ENCODE measurements around the gene SLC25A21.
"Not testable (repeated sequence)": the region's sequence is repeated elsewhere in the genome, so short reads cannot be mapped to it uniquely, and the experiment has no call there.

Gene SLC25A21

DNA sequence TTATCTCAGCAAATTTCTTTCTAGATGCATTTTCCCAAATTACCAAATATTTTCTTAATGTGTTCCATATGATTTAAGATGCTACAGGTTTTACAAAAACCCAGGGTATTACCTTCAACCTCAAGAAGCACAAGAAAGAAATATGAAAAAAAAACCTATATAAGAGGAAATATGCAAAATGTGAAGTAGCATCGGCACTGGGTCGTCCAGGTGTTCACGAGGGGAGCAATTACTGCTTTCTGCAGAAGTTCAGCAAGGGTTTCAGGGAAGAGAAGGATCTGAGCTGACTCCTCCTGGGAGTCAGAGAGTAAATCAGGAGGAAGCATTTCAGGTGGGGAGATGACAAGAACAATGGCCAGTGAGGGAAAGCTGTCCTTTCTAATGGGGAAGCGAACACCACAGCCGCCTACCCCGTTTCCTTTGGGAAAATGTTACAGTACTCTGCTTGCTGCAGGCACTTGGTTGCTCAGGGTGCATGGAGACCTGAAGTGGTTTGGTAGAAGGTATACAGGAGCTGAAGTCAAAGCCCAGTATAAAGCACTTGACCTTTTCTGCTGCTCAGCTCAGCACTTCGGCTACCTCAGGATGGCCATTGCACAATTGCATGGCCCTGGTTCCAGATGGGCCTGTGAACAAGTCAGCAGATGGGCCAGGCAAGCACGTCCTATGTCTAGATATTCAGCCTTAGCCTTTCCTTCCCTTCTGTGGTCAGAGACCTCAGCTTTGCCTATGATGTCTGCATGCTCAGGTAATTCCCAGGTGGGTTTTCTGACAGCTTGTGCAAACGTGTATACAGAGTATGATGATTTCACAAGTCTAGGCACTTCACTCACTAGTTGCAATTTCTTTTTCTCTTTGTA lies 355.1 kb downstream of the SLC25A21 start:
- DNase-seq: no peak

DNA sequence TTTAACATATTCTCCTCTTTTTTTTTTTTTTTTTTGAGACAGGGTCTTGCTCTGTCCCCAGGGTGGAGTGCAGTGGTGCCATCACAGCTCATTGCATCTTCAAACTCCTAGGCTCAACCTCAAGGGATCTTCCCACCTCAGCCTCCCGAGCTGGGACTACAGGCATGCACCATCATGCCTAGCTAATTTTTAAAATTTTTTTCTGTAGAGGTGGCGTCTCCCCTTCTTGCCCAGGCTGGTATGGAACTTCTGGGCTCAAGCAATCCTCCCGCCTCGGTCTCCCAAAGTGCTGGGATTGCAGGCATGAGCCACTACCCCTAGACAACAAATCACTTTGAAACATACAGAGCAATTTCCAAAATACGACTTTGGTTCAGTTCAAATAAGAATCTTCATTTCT lies 355.9 kb downstream of the SLC25A21 start:
- no peak for DNase-seq

DNA sequence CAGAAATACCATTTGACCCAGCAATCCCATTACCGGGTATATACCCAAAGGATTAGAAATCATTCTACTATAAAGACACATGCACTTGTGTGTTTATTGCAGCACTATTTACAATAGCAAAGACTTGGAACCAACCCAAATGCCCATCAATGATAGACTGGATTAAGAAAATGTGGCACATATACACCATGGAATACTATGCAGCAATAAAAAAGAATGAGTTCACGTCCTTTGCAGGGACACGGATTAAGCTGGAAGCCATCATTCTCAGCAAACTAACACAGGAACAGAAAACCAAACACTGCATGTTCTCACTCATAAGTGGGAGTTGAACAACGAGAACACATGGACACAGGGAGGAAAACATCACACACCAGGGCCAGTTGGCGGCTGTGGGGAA lies 357.6 kb downstream of the SLC25A21 start:
- not testable (repeated sequence) for DNase-seq

DNA sequence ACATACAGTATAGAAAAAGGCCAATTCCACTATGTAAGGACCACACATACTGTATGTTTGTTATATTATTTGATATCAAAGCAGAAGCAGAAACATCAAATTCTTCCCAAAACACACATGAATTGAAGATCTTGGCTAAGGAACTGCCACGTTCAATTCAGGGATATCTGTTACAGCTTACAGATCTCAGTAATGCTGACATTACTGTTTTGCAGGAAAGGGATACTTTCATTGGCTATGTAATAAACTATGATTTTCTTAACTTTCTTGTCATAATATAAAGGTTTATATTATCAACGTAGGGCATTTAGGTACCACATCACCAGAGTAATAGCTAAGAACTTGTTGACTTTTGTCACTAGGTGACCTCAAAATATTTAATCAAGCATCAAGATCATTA lies 362.2 kb downstream of the SLC25A21 start:
- DNase-seq: no peak

DNA sequence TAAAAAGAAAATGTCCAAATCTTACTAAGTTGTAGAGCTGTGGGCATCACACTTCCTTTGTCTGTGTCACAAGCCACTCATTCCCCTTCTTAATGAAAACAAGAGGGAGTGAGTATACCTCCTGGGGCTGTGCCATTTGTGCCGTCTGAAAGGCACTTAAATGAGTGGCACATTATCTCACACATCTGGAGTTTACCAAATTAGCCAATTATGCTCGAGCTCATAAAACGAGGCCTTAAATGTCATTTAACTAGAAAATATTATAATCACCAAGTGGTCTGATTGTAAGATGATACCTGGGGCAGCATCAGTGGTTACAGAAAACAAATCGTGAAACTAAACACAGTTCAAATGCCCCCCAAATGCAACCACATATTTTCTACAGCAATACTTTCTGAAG lies 364.7 kb downstream of the SLC25A21 start:
- DNase-seq: no peak

DNA sequence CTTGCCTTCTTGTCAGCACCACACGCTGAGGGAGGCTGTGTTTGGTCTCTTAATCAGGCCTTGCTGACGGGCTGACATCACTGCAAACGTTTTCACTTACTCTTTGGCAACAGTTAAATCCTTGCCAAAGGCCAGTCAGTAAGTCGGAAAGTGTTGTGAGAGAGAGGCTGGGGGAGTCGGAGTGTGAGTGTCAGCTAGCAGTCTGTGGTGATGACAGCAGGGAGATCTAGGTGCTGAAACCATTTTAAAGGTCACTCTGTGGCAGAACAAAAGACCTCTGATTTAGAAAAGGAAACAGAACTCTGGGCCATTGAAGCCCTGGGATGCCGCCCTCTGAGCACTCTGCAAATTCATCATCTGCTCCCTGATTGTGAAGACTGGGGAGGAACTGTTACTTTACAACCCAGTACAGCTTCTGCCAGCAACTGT lies 367.3 kb downstream of the SLC25A21 start:
- no peak for DNase-seq

DNA sequence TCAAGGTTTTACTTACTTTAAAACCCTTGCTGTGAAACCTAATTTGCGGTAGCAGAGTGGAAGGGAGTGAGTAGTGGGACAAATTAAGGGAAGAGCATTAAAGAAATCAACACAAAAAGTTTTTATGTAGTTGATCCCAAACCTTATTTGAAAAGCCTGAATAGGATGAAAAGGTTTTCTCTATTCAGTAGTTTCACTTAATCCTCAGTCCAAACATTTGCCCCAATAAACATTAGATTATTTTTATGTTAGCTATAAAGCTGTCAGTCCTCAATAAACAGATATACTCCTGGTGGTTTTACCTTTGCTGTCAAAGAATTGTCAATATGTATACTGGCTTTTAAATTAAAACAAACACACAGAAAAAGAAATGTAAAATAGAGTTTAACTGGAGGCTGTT lies 374.8 kb downstream of the SLC25A21 start:
- no peak for DNase-seq

DNA sequence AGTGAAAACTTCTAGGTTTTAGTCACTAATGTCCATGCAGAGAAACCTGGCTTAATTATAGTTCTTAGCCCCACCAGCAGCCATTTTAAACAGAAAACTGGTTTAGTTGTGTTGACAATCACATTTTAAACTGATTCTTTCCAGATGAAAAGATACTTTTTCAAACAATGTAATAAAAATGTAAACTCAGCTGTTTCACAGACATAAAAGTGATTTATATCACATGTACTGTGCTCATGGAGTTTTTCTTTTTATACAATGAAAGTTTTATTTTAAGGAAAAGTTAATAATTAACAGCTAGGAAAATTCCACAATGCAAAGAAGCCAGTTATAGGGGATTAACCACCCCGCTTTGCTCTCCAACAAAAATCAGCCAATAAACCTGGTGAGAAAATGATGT lies 381.0 kb downstream of the SLC25A21 start:
- DNase-seq: no peak

DNA sequence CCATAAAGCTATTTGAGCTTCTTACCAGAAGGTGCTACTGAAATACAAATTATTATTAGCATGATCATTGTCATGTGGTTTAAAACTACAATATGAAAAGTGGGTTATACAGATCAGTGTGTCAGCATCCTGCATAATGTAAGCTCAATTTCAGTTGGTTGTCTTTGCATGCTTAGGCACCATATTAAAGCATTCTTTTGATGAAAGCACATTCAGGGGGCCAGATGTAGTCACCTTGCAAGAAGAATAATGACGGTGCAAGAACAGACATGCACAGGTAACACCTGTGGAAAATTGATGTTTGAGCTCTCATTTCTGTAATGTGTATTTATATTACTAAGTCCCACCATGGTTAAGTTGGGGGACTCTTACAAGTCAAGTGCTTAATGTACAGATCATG lies 386.9 kb downstream of the SLC25A21 start:
- DNase-seq: no peak

DNA sequence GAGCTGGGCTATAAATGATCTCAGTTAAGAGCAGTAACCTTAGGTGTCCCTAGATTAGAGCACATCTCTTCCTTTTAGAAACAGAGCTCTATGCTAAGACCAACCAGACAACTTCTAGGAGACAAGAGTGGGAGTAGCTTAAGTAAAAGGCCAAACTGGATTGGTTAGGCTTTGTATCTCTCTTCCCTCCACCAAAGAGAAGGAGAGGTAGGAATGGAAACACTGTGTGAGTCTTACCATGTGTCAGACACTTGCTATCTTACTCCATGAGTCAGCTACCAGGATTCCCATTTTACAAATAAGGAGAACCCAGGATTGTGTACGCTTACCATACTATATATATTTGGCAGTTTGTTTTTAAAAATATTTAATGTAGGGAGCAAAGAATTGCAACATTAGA lies 387.9 kb downstream of the SLC25A21 start:
- no peak for DNase-seq

DNA sequence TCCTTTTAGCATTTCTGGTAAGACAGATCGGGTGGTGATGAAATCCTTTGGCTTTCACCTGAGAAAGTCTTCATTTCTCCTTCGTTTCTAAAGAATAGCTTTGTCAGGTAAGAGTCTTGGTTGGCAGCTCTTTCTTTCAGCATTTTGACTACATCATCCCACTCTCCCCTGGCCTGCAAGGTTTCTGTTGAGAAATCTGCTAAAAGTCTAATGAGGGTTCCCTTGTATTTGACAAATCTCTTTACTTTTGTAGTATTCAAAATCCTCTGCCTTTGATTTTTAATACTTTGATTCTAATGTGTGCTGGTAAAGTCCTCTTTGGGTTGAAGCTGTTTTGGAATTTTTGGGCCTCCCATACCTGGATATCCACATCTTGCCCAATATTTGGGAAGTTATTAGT lies 390.5 kb downstream of the SLC25A21 start:
- no peak for DNase-seq

DNA sequence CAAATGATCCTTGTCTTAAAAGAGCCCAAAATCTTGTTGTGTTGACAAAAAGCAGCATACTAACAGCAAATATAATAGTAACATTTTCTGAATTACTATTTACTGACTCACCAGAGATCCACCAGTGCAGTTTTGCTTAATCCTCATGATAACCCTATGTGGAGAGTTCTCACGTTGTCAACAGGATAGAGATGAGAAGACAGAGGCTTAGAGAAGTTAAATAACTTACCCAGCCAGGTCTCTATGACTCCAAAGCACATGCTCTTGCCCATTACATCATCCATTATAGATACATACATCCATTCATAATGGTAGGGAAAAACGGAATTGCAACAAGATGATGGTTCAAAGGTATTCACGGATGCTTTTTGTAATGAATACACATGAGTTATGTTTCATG lies 398.8 kb downstream of the SLC25A21 start:
- peak in 1 of 2 experiments; percentile 15 for DNase-seq

DNA sequence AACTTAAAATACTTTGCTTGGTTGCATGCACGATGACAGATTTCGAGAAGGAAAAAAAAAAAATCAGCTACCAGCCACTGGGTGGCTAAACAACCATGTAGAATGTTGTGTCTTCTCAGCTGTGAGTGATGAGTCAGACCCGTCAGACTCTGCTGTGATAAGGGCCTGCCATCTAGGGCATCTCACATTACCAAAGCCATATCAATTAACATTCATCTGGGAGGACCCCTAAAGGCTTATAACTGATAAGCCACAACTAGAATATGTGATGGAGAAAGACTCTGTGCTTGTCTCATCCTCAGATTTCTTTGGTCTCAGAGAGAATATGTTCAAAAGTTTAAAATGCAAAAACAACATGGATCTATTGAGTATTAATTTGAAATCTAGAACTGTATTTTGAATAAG lies 399.3 kb downstream of the SLC25A21 start:
- peak; percentile 24 to 31 for DNase-seq

DNA sequence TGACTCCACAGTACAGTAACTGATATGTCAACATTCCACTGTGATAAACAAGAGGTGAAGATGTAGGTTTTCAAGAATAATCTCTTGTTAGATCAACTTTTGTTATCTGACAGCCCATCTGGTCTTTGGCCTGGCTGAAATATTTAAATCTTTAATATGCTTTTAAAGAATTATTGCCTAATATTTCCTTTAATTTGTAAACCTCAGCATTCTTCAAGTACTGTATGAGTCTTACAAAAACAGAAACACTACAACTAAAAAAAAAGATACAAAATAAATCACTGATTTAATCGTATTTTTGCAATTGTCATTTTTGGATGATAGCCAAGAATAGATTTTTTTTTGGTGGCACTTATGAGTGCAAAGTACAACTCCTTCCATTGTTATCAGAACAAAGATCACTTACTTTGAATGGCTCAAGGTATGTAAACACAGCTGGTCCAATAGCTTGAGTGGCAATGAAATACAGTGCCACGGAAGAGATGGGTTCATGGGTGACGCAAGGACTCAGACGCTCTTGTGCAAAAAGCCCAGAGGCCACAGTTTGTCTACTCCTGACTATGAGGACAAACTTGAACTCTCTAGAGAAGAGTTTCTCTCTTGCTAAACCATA lies 401.3 kb downstream of the SLC25A21 start:
- no peak for DNase-seq

DNA sequence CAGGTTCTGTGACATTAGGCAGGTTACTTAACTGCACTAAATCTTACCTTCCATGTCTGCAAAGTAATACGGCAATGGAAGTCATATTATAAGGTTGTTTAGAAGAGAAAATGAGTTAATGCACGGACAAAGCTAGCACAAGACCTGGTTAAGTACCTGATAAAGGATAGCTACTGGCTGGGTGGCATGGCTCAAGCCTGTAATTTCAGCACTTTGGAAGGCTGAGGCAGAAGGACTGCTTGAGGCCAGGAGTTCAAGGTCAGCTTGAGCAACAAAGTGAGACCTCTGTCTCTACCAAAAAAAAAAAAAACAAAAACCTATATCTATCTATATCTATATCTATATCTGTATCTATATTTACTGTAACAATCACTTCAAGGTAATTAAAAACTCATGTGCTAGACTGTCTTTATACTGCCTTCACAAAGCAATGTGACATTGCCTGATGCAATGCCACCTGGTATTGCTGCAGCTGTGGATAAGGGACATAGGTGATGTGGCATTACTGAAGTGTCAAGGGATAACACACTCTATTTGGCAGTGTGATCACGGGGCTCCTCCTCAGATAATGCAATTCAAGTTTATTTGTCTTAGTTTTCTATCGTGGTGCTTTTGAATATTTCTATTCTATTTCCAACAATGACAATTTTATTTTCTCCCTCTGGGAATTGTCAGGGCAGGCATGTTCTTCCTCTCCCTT lies 403.6 kb downstream of the SLC25A21 start:
- DNase-seq: no peak

DNA sequence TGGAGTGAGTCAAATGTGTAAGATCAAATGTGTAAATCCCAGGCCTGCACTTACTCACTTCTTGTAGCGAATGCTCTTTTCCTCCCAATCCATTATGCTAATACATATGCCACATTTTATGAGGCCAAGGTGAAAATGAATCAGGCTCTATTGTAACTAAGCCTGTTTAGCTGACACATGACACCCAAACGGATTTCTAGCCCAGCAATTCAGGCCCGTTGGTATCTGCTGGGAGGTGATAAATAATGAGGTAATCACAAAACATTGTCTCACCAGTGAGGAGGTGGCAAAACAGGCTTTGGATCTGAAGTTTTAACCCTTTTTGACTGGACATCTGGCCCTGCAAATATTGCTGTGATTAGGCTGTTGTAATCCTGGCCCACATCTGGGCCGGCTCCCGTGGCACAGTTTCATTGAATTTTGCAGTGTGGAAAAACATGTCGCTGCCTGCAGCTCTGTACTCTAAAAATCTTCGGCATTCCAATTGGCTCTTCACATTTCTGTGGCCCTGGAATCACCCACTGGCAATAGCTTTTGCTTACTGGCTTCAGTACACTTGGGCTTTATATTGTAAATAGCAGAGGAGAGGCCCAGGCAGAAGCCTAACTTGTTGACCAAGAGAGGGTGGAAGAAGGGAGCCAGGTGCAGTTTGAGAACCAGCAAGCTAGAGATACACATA lies 404.7 kb downstream of the SLC25A21 start:
- DNase-seq: no peak

DNA sequence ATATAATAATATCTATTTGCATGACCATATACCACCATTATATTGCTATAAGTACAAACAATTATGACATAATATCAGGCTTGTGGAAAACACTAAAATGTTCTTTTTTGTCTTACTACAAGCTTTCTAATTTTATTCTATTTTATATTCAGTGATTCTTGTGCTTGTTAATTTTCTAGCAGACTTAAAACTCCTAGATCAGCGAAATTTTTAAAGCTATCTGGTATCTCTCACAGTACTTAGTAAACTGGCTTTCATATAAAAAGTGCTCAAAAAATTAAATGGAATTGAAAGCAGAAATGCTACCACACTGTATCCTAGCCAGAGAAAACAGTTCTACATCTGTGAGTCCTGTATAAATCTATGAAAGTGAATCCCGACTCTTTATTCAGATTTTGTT lies 405.4 kb downstream of the SLC25A21 start:
- DNase-seq: no peak

DNA sequence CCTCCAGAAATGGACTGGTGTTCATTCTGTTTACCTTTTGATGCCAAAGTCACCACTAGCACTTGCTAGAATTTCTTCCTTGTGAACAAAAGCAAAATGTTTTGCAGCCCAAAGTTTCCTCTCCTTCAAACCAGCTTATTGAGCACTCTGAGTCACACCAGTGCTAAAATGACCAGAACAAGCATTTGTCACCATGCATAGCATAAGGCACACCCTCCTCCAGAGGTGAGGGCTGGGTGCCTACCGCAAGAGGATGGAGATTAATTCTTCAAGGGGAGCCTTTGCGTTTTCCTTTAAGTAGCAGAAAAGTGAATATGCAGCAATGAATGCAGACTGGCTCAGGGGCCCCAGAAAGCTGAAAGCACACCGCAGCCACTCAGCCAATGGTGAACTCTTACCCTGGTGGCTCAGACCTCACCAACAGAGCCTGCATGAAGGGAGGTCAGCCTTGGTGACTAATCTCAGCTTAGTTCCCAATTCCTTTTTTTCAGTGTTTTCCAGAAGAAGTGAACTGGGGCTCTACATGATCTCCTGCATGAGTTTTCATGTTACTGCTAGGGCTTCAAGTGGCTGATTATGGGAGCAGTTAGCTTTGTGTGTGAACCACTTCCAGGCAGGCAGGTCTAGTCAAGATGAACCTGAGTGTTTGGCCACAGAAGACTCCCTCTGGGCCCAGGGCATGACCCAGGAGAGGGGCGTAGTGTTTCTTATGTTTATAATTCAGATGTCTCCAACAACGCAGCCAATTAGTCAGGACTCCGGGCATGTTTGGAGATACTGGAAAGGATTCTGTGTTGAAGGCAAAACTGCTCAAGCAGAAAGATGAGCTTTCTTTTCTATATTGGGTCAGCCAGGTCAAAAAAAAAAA lies 414.4 kb downstream of the SLC25A21 start:
- no peak for DNase-seq

DNA sequence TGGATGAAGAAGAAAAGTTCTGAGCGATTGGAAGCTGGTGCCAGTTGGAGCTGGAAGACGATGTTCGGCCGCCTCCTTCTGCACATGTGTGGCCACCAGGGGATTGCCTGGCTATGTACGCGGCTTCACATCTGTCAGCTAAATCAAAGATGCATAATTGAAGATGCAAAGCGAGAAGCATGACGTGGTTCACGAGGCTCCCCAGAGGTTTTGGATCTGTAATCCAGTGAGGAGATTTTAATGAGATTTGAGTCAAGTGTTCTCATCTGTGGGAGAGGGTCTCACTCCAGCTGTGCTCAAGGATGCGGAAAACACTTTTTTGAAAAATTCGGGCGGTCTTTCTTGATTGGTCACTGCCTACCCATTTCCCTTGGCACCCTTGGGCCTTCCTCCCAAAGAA lies 416.2 kb downstream of the SLC25A21 start:
- DNase-seq: no peak

DNA sequence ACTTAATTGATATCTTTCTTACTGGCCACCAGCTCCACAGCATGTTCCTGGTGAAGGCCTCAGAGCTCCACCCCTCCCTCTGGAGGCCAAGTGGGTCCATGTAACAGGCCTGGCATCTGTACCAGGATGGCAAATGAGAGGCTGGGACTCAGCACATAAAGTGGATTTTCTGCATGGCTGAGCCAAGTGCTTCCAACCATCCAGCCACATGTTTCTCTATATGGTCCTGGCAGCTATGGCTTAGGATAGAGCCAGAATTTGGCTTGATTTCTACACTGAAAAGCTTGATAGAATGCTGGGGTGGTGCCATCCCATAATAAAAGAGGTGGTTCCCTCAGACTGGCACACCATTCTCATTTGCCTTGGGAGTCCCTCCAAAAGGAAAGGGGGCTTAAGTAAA lies 416.6 kb downstream of the SLC25A21 start:
- DNase-seq: no peak

DNA sequence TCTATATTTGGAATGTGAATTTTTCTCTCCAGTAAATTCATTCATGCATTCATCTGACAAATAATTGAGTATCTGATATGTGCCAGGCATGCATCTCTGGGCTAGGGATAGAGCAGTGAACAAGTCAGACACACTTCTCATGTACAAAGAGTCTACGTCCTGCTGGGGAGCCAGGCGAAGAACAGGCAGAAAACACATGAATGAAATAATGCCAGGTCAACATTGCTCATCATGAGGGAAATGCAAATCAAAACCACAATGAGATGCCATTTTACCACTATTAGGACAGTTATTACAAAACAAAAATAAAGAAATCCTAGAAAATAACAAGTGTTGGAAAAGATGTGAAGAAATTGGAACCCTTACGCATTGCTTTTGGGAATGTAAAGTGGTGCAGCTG lies 420.5 kb downstream of the SLC25A21 start:
- DNase-seq: no peak

DNA sequence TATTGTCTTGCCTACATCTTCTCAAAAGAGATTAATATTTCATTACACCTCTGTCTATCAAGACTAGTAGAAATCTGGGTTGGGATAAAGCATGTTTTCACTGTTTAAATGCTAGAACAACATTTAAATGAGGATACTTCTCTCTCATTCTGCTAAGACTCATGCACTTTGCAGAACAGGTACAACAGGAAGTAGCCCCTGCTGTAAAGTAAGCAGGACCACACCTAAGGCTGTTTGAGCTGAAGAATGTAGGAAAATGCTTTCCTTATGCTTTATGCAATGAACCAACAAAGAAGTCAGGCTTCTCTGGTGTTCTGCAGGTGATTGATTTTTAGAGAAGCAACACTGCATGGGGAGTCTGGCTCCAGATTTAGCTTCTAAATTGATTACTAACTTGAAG lies 421.3 kb downstream of the SLC25A21 start:
- DNase-seq: no peak
